Esophagus squamous epithelium (tissue), 5 donors: Measurements from ENCODE around the gene TEX261. TPM values are rescaled to one million over a fixed set of nuclear protein-coding genes. Genes with fewer than 3 reads are reported as not detected.
A peak's percentile ranks its signal among the peaks of the same experiment; 100 is the strongest.
"Not testable (repeated sequence)": the region's sequence is repeated elsewhere in the genome, so short reads cannot be mapped to it uniquely, and the experiment has no call there.

Experiments
- DNase-seq: peaks from one replicate; lab custom pipeline; 2025; lab: John Stamatoyannopoulos, UW
- H3K27ac ChIP-seq, 4 donors: fragments of 200-600 bp; sonication (generic); one replicate each; pipeline ENCODE4 v1.5.1; 2016 to 2019; ENCODE audit warnings: mild to moderate bottlenecking in 1 of 4
- H3K27me3 ChIP-seq, 4 donors: fragments of 200-600 bp; sonication (generic); 1 replicate in 3 of 4; 2 replicates in 1 of 4; pipeline versions ENCODE4 v1.5.1 to v1.6.0; 2017 to 2021; ENCODE audit warnings: antibody characterized with exemption in 1 of 4
- H3K36me3 ChIP-seq, 3 donors: fragments of 200-600 bp; sonication (generic); one replicate each; pipeline ENCODE4 v1.5.1; 2016 to 2019
- H3K4me1 ChIP-seq, 3 donors: fragments of 200-600 bp; sonication (generic); one replicate each; pipeline ENCODE4 v1.5.1; 2017 to 2019
- H3K4me3 ChIP-seq, 4 donors: fragments of 200-600 bp; sonication (generic); 1 replicate in 3 of 4; 2 replicates in 1 of 4; pipeline ENCODE4 v1.5.1; 2016 to 2019; ENCODE audit warnings: mild to moderate bottlenecking in 2 of 4, moderate library complexity in 1 of 4
- H3K9me3 ChIP-seq, 3 donors: fragments of 200-600 bp; sonication (generic); one replicate each; pipeline ENCODE4 v1.5.1; 2016 to 2019
- CTCF ChIP-seq, 6 experiments: fragments of 450-650 bp in 4 of 6; fragments of 200-600 bp in 2 of 6; sonication (generic) in 2 of 6; IDR thresholded peaks; one replicate each; pipeline ENCODE4 v1.5.1; 2016 to 2019; ENCODE audit warnings: antibody characterized with exemption in 6 of 6, mild to moderate bottlenecking in 4 of 6, moderate library complexity in 4 of 6
- POLR2A ChIP-seq, 4 donors: fragments of 450-650 bp; IDR thresholded peaks; one replicate each; pipeline ENCODE4 v1.6.1; 2017; ENCODE audit warnings: antibody characterized with exemption in 4 of 4, mild to moderate bottlenecking in 4 of 4, moderate library complexity in 3 of 4
- WGBS, 2 donors: methylation state at CpG; one replicate each; pipeline ENCODE4 v1.1.5; 2018; 5-methylcytosine and 5-hydroxymethylcytosine counted together
- intact Hi-C: fragments of 100-400 bp; cut with DNase I; formaldehyde crosslinking; loops from one replicate; pipeline ENCODE4 v1.15.0; 2022
- total RNA-seq, 4 donors: library from RNA; depleted of rRNA; stranded (reverse); fragments of >200 nt; gene quantifications; one replicate each; pipeline ENCODE4 v1.1.0, GENCODE V29; 2016
- donor health status: DM: yes; HTN: yes; CAD: no.

Gene TEX261
- total RNA-seq = 10 to 100 TPM; 22.6 to 33.3 (median 27.1) TPM

DNA sequence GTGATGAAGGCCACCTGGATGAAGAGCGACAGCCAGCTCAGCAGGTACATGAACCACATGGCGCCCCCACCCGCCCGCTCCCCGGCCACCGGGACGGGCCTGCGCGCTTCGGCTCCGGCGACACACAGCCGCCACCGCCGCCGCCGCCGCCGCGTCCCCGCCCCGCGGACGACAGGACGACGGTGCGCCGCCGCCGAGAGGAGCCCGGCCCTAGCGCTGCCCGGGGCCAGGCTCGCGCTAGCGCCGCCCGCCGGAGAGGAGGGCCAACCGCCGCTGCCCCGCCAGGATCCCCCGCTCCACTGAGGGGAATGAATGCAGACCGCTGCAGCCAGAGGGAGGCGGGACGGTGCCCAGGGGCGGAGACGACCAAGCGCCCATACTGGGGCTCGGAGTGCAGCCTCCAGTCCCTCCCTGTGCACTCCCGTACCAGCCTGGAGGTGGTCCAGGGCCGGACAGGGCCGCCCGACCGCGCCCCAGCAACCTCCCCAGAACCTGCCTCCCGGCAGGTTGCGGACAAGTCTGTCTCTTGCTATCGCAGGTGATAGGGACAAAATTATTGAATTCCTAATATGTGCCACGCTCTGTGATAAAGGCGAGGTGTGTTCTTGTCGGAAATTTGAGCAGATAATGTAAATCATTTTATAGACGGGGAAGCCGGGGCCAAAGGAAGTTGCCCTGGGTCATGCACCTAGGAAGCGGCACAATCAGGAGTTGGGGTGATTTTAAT lies at the start of gene TEX261:
TSS of gene TEX261 (minus strand) at position 175 of the 727 bp plus-strand sequence. CDS start at position 59, 116 bp downstream.
- 0% methylated on average over 6 to 9 of the region's 65 CpGs for WGBS, 2 donors
- Histone ChIP-seq H3K36me3 (peaks cover 0 to 24% (median 5%) of the 10 kb centered on the region in 3 donors), H3K4me3 (peak within 1 kb of the TSS; percentile 89 to 99 (median 96)), H3K9me3 (no peaks in the 10 kb centered on the region), H3K4me1 (peaks cover 14 to 42% (median 21%) of the 10 kb centered on the region in 3 donors), H3K27ac (peak within 1 kb of the TSS; percentile 89 to 93 (median 90)), H3K27me3 (no peaks in the 10 kb centered on the region)
- intact Hi-C loops = no loop called here
- TF ChIP-seq CTCF (IDR thresholded peaks at IDR 0.05) (peak; percentile 38 to 68 (median 64)), POLR2A (IDR thresholded peaks at IDR 0.05) (peak in 2 of 4 donors; percentile 44 to 50)
- peak; percentile 61 for DNase-seq

- intact Hi-C loops = no loop called here
- TF ChIP-seq CTCF (IDR thresholded peaks at IDR 0.05) = no peak
- no peak for TF ChIP-seq POLR2A (IDR thresholded peaks at IDR 0.05)
- H3K36me3 ChIP-seq = no peaks in the 10 kb centered on the region
- H3K27ac ChIP-seq = no peak overlapping the region
- H3K9me3 ChIP-seq = no peaks in the 10 kb centered on the region
- peaks cover 0 to 20% (median 0%) of the 10 kb centered on the region in 4 donors for H3K27me3 ChIP-seq
- H3K4me3 ChIP-seq = no peak overlapping the region
- WGBS, 2 donors = 77 to 80% methylated on average over 10 to 12 of the region's 36 CpGs
- no peak for DNase-seq
- H3K4me1 ChIP-seq = no peaks in the 10 kb centered on the region
These were observed 49.1 kb upstream of the TEX261 start for GRCh38 chr2:71043531-71044407.

DNA sequence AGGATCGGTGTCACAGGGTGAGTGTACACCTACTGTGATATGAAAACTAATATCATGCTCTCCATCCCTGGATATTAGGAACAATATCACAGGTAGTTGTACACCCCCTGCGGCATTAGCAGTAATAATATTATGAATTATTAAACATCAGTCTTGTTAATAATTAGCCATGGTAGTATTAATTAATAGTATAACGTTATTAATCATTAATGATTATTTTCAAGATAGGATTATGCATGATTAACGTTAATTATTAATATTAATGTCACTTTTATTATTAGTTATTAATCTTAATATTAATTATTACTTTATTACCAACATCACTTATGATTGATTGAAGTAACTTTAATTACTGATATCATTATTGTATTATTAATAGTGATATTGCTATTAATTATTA lies 47.6 kb upstream of the TEX261 start:
- DNase-seq = no peak
- no peak overlapping the region for H3K4me3 ChIP-seq
- H3K27ac ChIP-seq = no peak overlapping the region
- WGBS, 2 donors = 67 to 73% methylated on average over 4 of the region's 4 CpGs
- no peaks in the 10 kb centered on the region for H3K4me1 ChIP-seq
- intact Hi-C loops = no loop called here
- H3K27me3 ChIP-seq = peaks cover 0 to 20% (median 0%) of the 10 kb centered on the region in 4 donors
- H3K36me3 ChIP-seq = no peaks in the 10 kb centered on the region
- TF ChIP-seq POLR2A (IDR thresholded peaks at IDR 0.05) = no peak
- no peaks in the 10 kb centered on the region for H3K9me3 ChIP-seq

- 76 to 84% methylated on average over 7 to 8 of the region's 8 CpGs for WGBS, 2 donors
- H3K36me3 ChIP-seq, H3K4me1 ChIP-seq, intact Hi-C loops, DNase-seq, H3K4me3 ChIP-seq, H3K9me3 ChIP-seq, H3K27me3 ChIP-seq, H3K27ac ChIP-seq: not testable (repeated sequence)
These were observed 41.6 kb upstream of the TEX261 start for GRCh38 chr2:71036296-71036695.

GRCh38 chr2:71023553-71024243 lies 29.0 kb upstream of the TEX261 start:
- Histone ChIP-seq H3K4me3 (peak overlapping the region in 1 of 4 donors; percentile 11), H3K4me1 (peaks cover 0 to 17% (median 0%) of the 10 kb centered on the region in 3 donors), H3K27ac (peak overlapping the region in 3 of 4 donors; percentile 44 to 63 (median 55))
- H3K36me3 ChIP-seq, H3K27me3 ChIP-seq, DNase-seq, H3K9me3 ChIP-seq, intact Hi-C loops: not testable (repeated sequence)
- 34 to 43% methylated on average over 15 of the region's 15 CpGs for WGBS, 2 donors
- TF ChIP-seq CTCF (IDR thresholded peaks at IDR 0.05) = peak; percentile 11 to 66 (median 36)

DNA sequence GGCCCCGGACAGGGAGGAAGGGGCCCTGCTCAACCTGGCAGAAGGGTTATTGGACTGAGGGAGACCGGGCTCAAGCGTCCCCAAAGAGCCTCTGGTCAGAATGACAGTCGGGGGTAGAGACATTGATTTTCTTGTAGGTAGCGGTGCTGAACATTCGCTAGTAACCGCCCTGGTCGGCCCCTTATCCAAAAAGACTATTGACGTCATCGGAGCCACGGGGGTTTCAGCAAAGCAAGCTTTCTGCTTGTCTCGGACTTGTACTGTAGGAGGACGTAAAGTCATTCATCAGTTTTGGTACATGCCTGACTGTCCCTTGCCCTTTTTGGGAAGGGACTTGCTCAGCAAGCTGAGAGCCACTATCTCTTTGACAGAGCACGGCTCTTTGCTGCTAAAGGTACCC lies 26.7 kb upstream of the TEX261 start:
- DNase-seq, H3K4me3 ChIP-seq, H3K9me3 ChIP-seq, H3K27ac ChIP-seq, H3K27me3 ChIP-seq, intact Hi-C loops, H3K36me3 ChIP-seq: not testable (repeated sequence)
- WGBS, 2 donors = 71 to 72% methylated on average over 12 to 13 of the region's 14 CpGs
- H3K4me1 ChIP-seq = peaks cover 0 to 17% (median 0%) of the 10 kb centered on the region in 3 donors

- 81 to 83% methylated on average over 6 of the region's 6 CpGs for WGBS, 2 donors
- H3K36me3 ChIP-seq, H3K4me3 ChIP-seq, H3K27me3 ChIP-seq, H3K9me3 ChIP-seq, DNase-seq, intact Hi-C loops, H3K27ac ChIP-seq: not testable (repeated sequence)
- peaks cover 0 to 17% (median 0%) of the 10 kb centered on the region in 3 donors for H3K4me1 ChIP-seq
These were observed 25.3 kb upstream of the TEX261 start for GRCh38 chr2:71019989-71020388.
